GM10847 (cell line): ENCODE results near the gene TAS2R38.

ENCODE experiments used
- POLR2A ChIP-seq: IDR thresholded peaks from 2 replicates; pipeline ENCODE4 v1.6.1; 2011; ENCODE audit not compliant: insufficient read length; ENCODE audit errors: extremely low read depth

Gene TAS2R38

DNA sequence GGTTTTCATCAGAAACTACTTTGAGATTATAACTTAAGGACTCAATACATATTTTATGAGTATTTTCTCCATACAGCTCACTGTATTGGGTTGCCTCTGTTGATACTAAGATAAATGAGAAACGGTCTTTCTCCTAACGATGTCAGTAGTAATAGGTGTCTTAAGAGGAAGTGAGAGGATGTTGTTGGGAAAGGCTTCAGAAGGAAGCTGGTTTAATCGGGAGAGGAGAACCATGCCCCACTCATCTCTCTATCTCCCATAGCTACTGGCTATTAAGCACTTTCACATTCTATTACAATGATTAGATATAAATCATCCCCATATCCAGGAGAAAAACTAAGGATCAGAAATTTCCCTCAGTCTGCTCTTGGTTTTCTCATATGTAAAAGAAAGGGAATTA, 28.8 kb downstream of the TAS2R38 start:
- TF ChIP-seq POLR2A: no peak

DNA sequence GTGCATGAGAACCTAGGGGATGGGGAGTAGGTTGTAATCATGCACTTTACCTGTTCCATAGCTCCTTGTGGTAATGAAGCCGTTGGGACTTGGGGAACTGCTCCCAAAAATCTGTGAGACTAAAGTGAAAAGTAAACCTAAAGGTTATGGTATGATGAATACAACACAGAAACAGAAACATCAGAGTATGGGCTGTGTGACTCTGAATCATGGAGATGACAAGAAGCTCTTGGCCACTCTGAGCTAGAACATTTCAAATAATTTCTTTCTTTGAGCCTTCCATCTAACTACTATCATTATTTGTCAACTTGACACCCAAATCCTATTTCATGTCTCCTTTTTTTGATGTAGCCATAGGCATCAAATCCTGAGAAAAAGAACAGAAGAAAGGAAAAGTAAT, 29.7 kb downstream of the TAS2R38 start:
- TF ChIP-seq POLR2A: no peak

- TF ChIP-seq POLR2A: no peak
Measured at GRCh38 chr7:141941075-141941474, 32.5 kb downstream of the TAS2R38 start.

- TF ChIP-seq POLR2A: no peak
Measured at GRCh38 chr7:141930211-141930610, 43.4 kb downstream of the TAS2R38 start.

GRCh38 chr7:141928845-141929195, 44.8 kb downstream of the TAS2R38 start:
- TF ChIP-seq POLR2A: no peak

DNA sequence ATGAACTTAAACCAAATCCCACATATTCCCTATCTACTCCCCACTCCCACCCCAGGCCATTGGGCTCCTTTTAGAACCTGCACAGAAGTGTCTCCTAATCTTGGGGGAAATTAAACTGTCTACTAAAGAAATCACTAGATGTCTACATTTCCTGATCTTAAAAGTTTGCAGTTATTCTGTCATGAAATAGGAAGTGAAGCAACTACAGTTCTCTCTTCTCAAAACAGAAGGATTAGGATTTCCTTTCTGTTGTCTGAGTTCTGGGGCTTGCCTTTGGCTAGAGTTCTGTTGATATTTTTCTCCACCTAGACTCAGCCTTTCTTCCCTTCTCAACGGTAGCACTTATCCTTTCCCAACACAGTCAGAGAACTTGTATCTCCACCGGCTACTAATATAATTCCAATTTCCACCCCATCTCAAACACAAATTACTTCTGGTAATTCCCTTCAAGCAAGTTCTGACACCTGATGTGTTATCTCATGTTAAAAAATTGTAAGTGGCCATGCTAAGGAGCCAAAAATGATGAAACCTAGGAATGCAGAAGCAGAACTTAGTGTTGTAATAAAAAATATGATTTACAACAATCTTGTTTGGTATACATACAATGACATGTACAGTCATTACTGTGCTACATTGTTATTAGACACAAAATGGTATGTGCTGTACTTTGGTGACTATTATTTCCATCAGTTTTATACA, 45.3 kb downstream of the TAS2R38 start:
- no peak for TF ChIP-seq POLR2A
